B cell (primary cell): Measurements from ENCODE around the gene PBX1. TPM values are rescaled to one million over a fixed set of nuclear protein-coding genes. Genes with fewer than 3 reads are reported as not detected.

Source experiments
- ATAC-seq: fragments of 200-7000 bp; cut with Tn5 transposase; one replicate; pipeline ENCODE4 v1.10.0; 2021; ENCODE audit warnings: low read depth, mild to moderate bottlenecking, moderate number of reproducible peaks, moderate library complexity
- CTCF ChIA-PET: fragments of 350-600 bp; sonication (Branson Sonifier 250); formaldehyde crosslinking; loops from one replicate; lab custom pipeline; 2021; ENCODE audit warnings: antibody characterized with exemption, inconsistent platforms; lab: Charles Lee
- POLR2A ChIA-PET: fragments of 350-600 bp; sonication (Branson Sonifier 250); formaldehyde crosslinking; loops from one replicate; lab custom pipeline; 2021; ENCODE audit warnings: antibody characterized with exemption; lab: Charles Lee
- DNase-seq: peaks from one replicate; pipeline ENCODE4 v3.0.0; 2013
- H2AFZ ChIP-seq: 2 replicates; pipeline ENCODE4 v1.6.1; 2012; ENCODE audit warnings: mild to moderate bottlenecking, low read depth, low read length; ENCODE audit not compliant: insufficient read depth, poor library complexity, severe bottlenecking
- H3K27ac ChIP-seq, 2 donors: 1 replicate in 1 of 2; 2 replicates in 1 of 2; pipeline ENCODE4 v1.5.1; 2012 to 2013; ENCODE audit warnings: low read length in 2 of 2, mild to moderate bottlenecking in 2 of 2, moderate library complexity in 1 of 2
- H3K27me3 ChIP-seq, 4 experiments: fragments of 200-600 bp in 1 of 4; sonication (generic) in 1 of 4; replicated peaks in 1 of 4; 1 replicate in 2 of 4; 2 replicates in 2 of 4; pipeline versions ENCODE4 v1.6.1 to v1.7.0; 2013 to 2016; ENCODE audit warnings: low read length in 3 of 4, mild to moderate bottlenecking in 2 of 4, mixed read lengths in 1 of 4, moderate library complexity in 1 of 4; ENCODE audit not compliant: insufficient read depth in 4 of 4, control insufficient read depth in 3 of 4; ENCODE audit errors: control extremely low read depth in 1 of 4
- H3K36me3 ChIP-seq, 2 experiments: replicated peaks in 1 of 2; 1 replicate in 1 of 2; 2 replicates in 1 of 2; pipeline versions ENCODE4 v1.6.1 to v1.7.1; 2013; ENCODE audit warnings: low read length in 1 of 2; ENCODE audit not compliant: insufficient read depth in 2 of 2, control insufficient read depth in 1 of 2; ENCODE audit errors: control extremely low read depth in 1 of 2, extremely low read depth in 1 of 2
- H3K4me1 ChIP-seq, 2 donors: fragments of 200-600 bp in 1 of 2; sonication (generic) in 1 of 2; 1 replicate in 1 of 2; 2 replicates in 1 of 2; pipeline versions ENCODE4 v1.5.1 to v1.6.1; 2013 to 2017; ENCODE audit warnings: low read length in 2 of 2; ENCODE audit not compliant: control insufficient read depth in 2 of 2, insufficient read depth in 2 of 2
- H3K4me2 ChIP-seq: replicated peaks from 2 replicates; pipeline ENCODE3; 2012; ENCODE audit warnings: mild to moderate bottlenecking, low read depth, low read length; ENCODE audit not compliant: poor library complexity, severe bottlenecking
- H3K4me3 ChIP-seq, 5 experiments: fragments of 200-600 bp in 1 of 5; sonication (generic) in 1 of 5; 1 replicate in 3 of 5; 2 replicates in 2 of 5; pipeline versions ENCODE4 v1.5.1 to v1.7.0; 2011 to 2016; ENCODE audit warnings: low read length in 4 of 5, mild to moderate bottlenecking in 4 of 5, low read depth in 2 of 5, control low read depth in 1 of 5, moderate library complexity in 1 of 5; ENCODE audit not compliant: insufficient read depth in 1 of 5; ENCODE audit errors: control extremely low read depth in 1 of 5, extremely low read depth in 1 of 5
- H3K79me2 ChIP-seq: fragments of 200-600 bp; sonication (generic); one replicate; pipeline ENCODE4 v1.6.0; 2016; ENCODE audit warnings: low read length; ENCODE audit not compliant: control insufficient read depth, insufficient read depth
- H3K9ac ChIP-seq: fragments of 200-600 bp; sonication (generic); 2 replicates; pipeline ENCODE4 v1.6.1; 2017; ENCODE audit warnings: mild to moderate bottlenecking, low read length, moderate library complexity
- H3K9me3 ChIP-seq, 3 donors: one replicate each; pipeline versions ENCODE4 v1.6.1 to v1.7.1; 2013; ENCODE audit warnings: low read length in 2 of 3; ENCODE audit not compliant: control insufficient read depth in 2 of 3, insufficient read depth in 1 of 3; ENCODE audit errors: control extremely low read depth in 1 of 3
- H4K20me1 ChIP-seq: 2 replicates; pipeline ENCODE4 v1.6.0; 2012; ENCODE audit warnings: mild to moderate bottlenecking, low read length; ENCODE audit not compliant: insufficient read depth, control insufficient read depth, poor library complexity, severe bottlenecking
- H3K27ac Mint-ChIP-seq: one replicate; pipeline ENCODE4 v1.8.0; 2021; ENCODE audit warnings: mixed read lengths
- H3K27me3 Mint-ChIP-seq: one replicate; pipeline ENCODE4 v1.8.0; 2021; ENCODE audit warnings: mixed read lengths
- H3K4me1 Mint-ChIP-seq: one replicate; pipeline ENCODE4 v1.8.0; 2021; ENCODE audit warnings: mixed read lengths
- H3K4me3 Mint-ChIP-seq: one replicate; pipeline ENCODE4 v1.8.0; 2021; ENCODE audit warnings: mixed read lengths
- H3K9me3 Mint-ChIP-seq: one replicate; pipeline ENCODE4 v1.8.0; 2022; ENCODE audit warnings: mixed read lengths; ENCODE audit not compliant: insufficient read depth
- CTCF ChIP-seq: fragments of 200-600 bp; IDR thresholded peaks from one replicate; pipeline ENCODE4 v1.8.0; 2022; ENCODE audit warnings: antibody characterized with exemption, mild to moderate bottlenecking
- EZH2 ChIP-seq: IDR thresholded peaks from 2 replicates; pipeline ENCODE4 v1.6.1; 2012; ENCODE audit warnings: borderline replicate concordance, low read depth, mild to moderate bottlenecking, moderate library complexity, low read length; ENCODE audit not compliant: insufficient read depth, poor library complexity, severe bottlenecking
- WGBS: methylation state at CpG from one replicate; pipeline ENCODE4 v1.1.5; 2013; ENCODE audit warnings: missing lambda C conversion rate; ENCODE audit not compliant: insufficient coverage; 5-methylcytosine and 5-hydroxymethylcytosine counted together
- intact Hi-C: fragments of 100-400 bp; cut with micrococcal nuclease; formaldehyde crosslinking; loops from one replicate; pipeline ENCODE4 v1.10.0; 2022
- polyA plus RNA-seq: library from polyadenylated mRNA; depleted of rRNA; stranded (reverse); fragments of >200 nt; gene quantifications from 2 replicates; pipeline ENCODE4 v1.2.3, GENCODE V29; 2012
- total RNA-seq, 2 donors: library from RNA; stranded (reverse); fragments of 120-200 nt in 1 of 2; gene quantifications; 1 replicate in 1 of 2; 2 replicates in 1 of 2; pipeline versions ENCODE4 v1.2.3 to v1.2.4, GENCODE V29; 2013 to 2022

Gene PBX1
- total and polyA plus RNA-seq, 2 donors (not counting 1 experiment from before 2014, with no cell fraction given): 0.32 TPM; not detected in 1

- intact Hi-C loops: loop anchor here (5.0 kb wide), 1 partner anchor 1430 kb away; no protein-coding TSS in a partner anchor
- ATAC-seq (peak; percentile 62), DNase-seq (peak; percentile 63)
- peaks cover 16% of the 10 kb centered on the region for H3K27me3 Mint-ChIP-seq
- Histone ChIP-seq H4K20me1 (no peaks in the 10 kb centered on the region), H2AFZ (no peak overlapping the region), H3K4me1 (no peaks in the 10 kb centered on the region), H3K36me3 (no peaks in the 10 kb centered on the region), H3K4me2 (no peak overlapping the region), H3K9ac (no peak overlapping the region), H3K9me3 (no peaks in the 10 kb centered on the region), H3K4me3 (no peak overlapping the region), H3K79me2 (no peaks in the 10 kb centered on the region), H3K27me3 (peaks cover 0 to 6% (median 0%) of the 10 kb centered on the region in 4 experiments), H3K27ac (no peak overlapping the region)
- ChIA-PET POLR2A (no interaction called here), CTCF (interaction anchor here (0.6 to 2.9 kb wide), 15 partner anchors 9 to 1428 kb away, joined by 3 to 22 read pairs (median 6); no protein-coding TSS in a partner anchor)
- no peak overlapping the region for H3K4me3 Mint-ChIP-seq
- no peak overlapping the region for H3K27ac Mint-ChIP-seq
- TF ChIP-seq CTCF: peak; percentile 82
- no peak for TF ChIP-seq EZH2
- no peaks in the 10 kb centered on the region for H3K4me1 Mint-ChIP-seq
- H3K9me3 Mint-ChIP-seq: no peaks in the 10 kb centered on the region
- 28% methylated on average over 4 of the region's 10 CpGs for WGBS
Observed at GRCh38 chr1:164786980-164787833, 228.2 kb downstream of the PBX1 start.

- H3K27ac Mint-ChIP-seq: no peak overlapping the region
- Histone ChIP-seq H3K9me3 (no peaks in the 10 kb centered on the region), H4K20me1 (no peaks in the 10 kb centered on the region), H3K9ac (no peak overlapping the region), H3K4me1 (no peaks in the 10 kb centered on the region), H3K79me2 (no peaks in the 10 kb centered on the region), H2AFZ (no peak overlapping the region), H3K4me2 (no peak overlapping the region), H3K4me3 (no peak overlapping the region), H3K27ac (no peak overlapping the region), H3K36me3 (no peaks in the 10 kb centered on the region), H3K27me3 (peaks cover 0 to 6% (median 0%) of the 10 kb centered on the region in 4 experiments)
- intact Hi-C loops: loop anchor here (5.0 kb wide), 1 partner anchor 1431 kb away; no protein-coding TSS in a partner anchor
- CTCF ChIA-PET: interaction anchor here (0.6 to 2.9 kb wide), 13 partner anchors 8 to 1429 kb away, joined by 3 to 22 read pairs (median 7); no protein-coding TSS in a partner anchor
- WGBS: 100% methylated on average over 2 of the region's 8 CpGs
- peaks cover 19% of the 10 kb centered on the region for H3K27me3 Mint-ChIP-seq
- H3K4me1 Mint-ChIP-seq: no peaks in the 10 kb centered on the region
- ATAC-seq: no peak
- POLR2A ChIA-PET: no interaction called here
- DNase-seq: no peak
- no peak for TF ChIP-seq CTCF
- no peak overlapping the region for H3K4me3 Mint-ChIP-seq
- H3K9me3 Mint-ChIP-seq: no peaks in the 10 kb centered on the region
Observed at GRCh38 chr1:164787834-164788231, 228.8 kb downstream of the PBX1 start.
